OCI-LY7 (cell line): ENCODE measurements around the gene ANKRD66. TPM values are rescaled to one million over a fixed set of nuclear protein-coding genes. Genes with fewer than 3 reads are reported as not detected.
"Not testable (repeated sequence)": the region's sequence is repeated elsewhere in the genome, so short reads cannot be mapped to it uniquely, and the experiment has no call there.

ENCODE experiments used
- BruUV-seq: library from RNA; stranded (reverse); fragments of 400-500 nt; replicated peaks from 2 replicates; lab custom pipeline; 2021; lab: Mats Ljungman, UMichigan
- CTCF ChIA-PET: fragments of 300-600 bp; sonication (Branson Sonifier 250); formaldehyde crosslinking; loops from one replicate; lab custom pipeline; 2022; ENCODE audit warnings: antibody characterized with exemption; ENCODE audit not compliant: unreplicated experiment; lab: Charles Lee
- POLR2A ChIA-PET: fragments of 300-600 bp; sonication (Branson Sonifier 250); formaldehyde crosslinking; loops from one replicate; lab custom pipeline; 2022; ENCODE audit warnings: antibody characterized with exemption; lab: Charles Lee
- DNase-seq: peaks from one replicate; pipeline ENCODE4 v3.0.0-alpha.2; 2015; ENCODE audit warnings: low spot score
- H2AFZ ChIP-seq: fragments of 200-600 bp; sonication (generic), shearing (Covaris generic); 2 replicates; pipeline ENCODE4 v1.6.1; 2014; ENCODE audit warnings: mild to moderate bottlenecking, antibody characterized with exemption, low read length, moderate library complexity
- H3K27ac ChIP-seq: fragments of 200-600 bp; sonication (generic); 2 replicates; pipeline ENCODE4 v1.5.1; 2014; ENCODE audit warnings: mixed run types, low read depth, mild to moderate bottlenecking, moderate library complexity, low read length, inconsistent platforms; ENCODE audit not compliant: poor library complexity, severe bottlenecking
- H3K36me3 ChIP-seq: fragments of 200-600 bp; sonication (generic); 2 replicates; pipeline ENCODE4 v1.6.1; 2014; ENCODE audit warnings: mild to moderate bottlenecking, antibody characterized with exemption, low read length, moderate library complexity, mixed read lengths; ENCODE audit not compliant: insufficient read depth
- H3K4me1 ChIP-seq: fragments of 200-600 bp; sonication (generic); 2 replicates; pipeline ENCODE4 v1.5.1; 2014; ENCODE audit warnings: mild to moderate bottlenecking, low read length; ENCODE audit not compliant: insufficient read depth, poor library complexity, severe bottlenecking
- H3K4me2 ChIP-seq: fragments of 200-600 bp; sonication (generic); 2 replicates; pipeline ENCODE4 v1.6.1; 2014; ENCODE audit warnings: mild to moderate bottlenecking, low read length
- H3K4me3 ChIP-seq: fragments of 200-600 bp; sonication (generic); 2 replicates; pipeline ENCODE4 v1.5.1; 2014; ENCODE audit warnings: mild to moderate bottlenecking, low read depth, low read length; ENCODE audit not compliant: poor library complexity, severe bottlenecking
- H3K79me2 ChIP-seq: fragments of 200-600 bp; sonication (generic); 2 replicates; pipeline ENCODE4 v1.6.1; 2016; ENCODE audit warnings: low read depth, mild to moderate bottlenecking, low read length, moderate library complexity, mixed read lengths; ENCODE audit not compliant: insufficient read depth
- H3K9me2 ChIP-seq: fragments of 200-600 bp; sonication (generic); 2 replicates; pipeline ENCODE4 v1.6.1; 2016; ENCODE audit warnings: mild to moderate bottlenecking, low read length, mixed read lengths; ENCODE audit not compliant: insufficient read depth
- H3K9me3 ChIP-seq: fragments of 200-600 bp; sonication (generic); 2 replicates; pipeline ENCODE4 v1.6.1; 2014; ENCODE audit warnings: mild to moderate bottlenecking, mixed run types, low read length, mixed read lengths
- H4K20me1 ChIP-seq: fragments of 200-600 bp; sonication (generic); 2 replicates; pipeline ENCODE4 v1.6.1; 2014; ENCODE audit warnings: mild to moderate bottlenecking, antibody characterized with exemption, low read length, moderate library complexity, mixed read lengths; ENCODE audit not compliant: insufficient read depth
- CTCF ChIP-seq: fragments of 200-600 bp; sonication (generic); conservative IDR thresholded peaks from 2 replicates; pipeline ENCODE4 v1.5.1; 2014; ENCODE audit warnings: mild to moderate bottlenecking, antibody characterized with exemption, low read length, moderate library complexity, mixed read lengths
- EZH2phosphoT487 ChIP-seq: fragments of 200-600 bp; sonication (generic); IDR thresholded peaks from 2 replicates; pipeline ENCODE4 v1.6.1; 2018; ENCODE audit warnings: low read depth, borderline replicate concordance, mild to moderate bottlenecking, mixed run types, antibody characterized with exemption, low read length, moderate library complexity, mixed read lengths
- intact Hi-C: fragments of 100-400 bp; cut with micrococcal nuclease; formaldehyde crosslinking; loops from one replicate; pipeline ENCODE4 v1.10.0; 2022; ENCODE audit not compliant: unreplicated experiment
- total RNA-seq, 2 experiments: library from RNA; depleted of rRNA in 1 of 2; stranded (reverse); fragments of >200 nt in 1 of 2; shearing (Covaris generic) in 1 of 2; gene quantifications; 2 replicates each; pipeline ENCODE4 v1.2.3, GENCODE V29; 2014 to 2022

The ANKRD66 gene
- total RNA-seq, 2 experiments from 2014 or later = not detected

GRCh38 chr6:46773201-46773855 lies 26.6 kb downstream of the ANKRD66 start:
- no peaks in the 10 kb centered on the region for H3K36me3 ChIP-seq
- POLR2A ChIA-PET = no interaction called here
- H3K4me2 ChIP-seq = no peak overlapping the region
- intact Hi-C loops = no loop called here
- H3K4me3 ChIP-seq = no peak overlapping the region
- DNase-seq = no peak
- no peaks in the 10 kb centered on the region for H3K4me1 ChIP-seq
- BruUV-seq = no TSS peak
- H3K9me2 ChIP-seq = no peaks in the 10 kb centered on the region
- H3K9me3 ChIP-seq = no peaks in the 10 kb centered on the region
- H3K79me2 ChIP-seq = no peaks in the 10 kb centered on the region
- no peak overlapping the region for H3K27ac ChIP-seq
- no peaks in the 10 kb centered on the region for H4K20me1 ChIP-seq
- H2AFZ ChIP-seq = no peak overlapping the region
- TF ChIP-seq CTCF = no peak
- no peak for TF ChIP-seq EZH2phosphoT487
- CTCF ChIA-PET = no interaction called here

- intact Hi-C loops, H3K79me2 ChIP-seq, CTCF ChIA-PET, BruUV-seq, H3K4me2 ChIP-seq, POLR2A ChIA-PET, H3K4me1 ChIP-seq, H3K9me2 ChIP-seq, H3K9me3 ChIP-seq, H3K4me3 ChIP-seq, H3K27ac ChIP-seq, DNase-seq, H3K36me3 ChIP-seq, H2AFZ ChIP-seq, H4K20me1 ChIP-seq: not testable (repeated sequence)
These were observed 28.0 kb downstream of the ANKRD66 start for GRCh38 chr6:46774736-46775135.

- H3K36me3 ChIP-seq = no peaks in the 10 kb centered on the region
- no peak for DNase-seq
- H2AFZ ChIP-seq = no peak overlapping the region
- H3K4me1 ChIP-seq = no peaks in the 10 kb centered on the region
- H3K79me2 ChIP-seq = no peaks in the 10 kb centered on the region
- H3K9me3 ChIP-seq = no peaks in the 10 kb centered on the region
- no peak overlapping the region for H3K4me2 ChIP-seq
- ChIA-PET POLR2A (no interaction called here), CTCF (no interaction called here)
- H3K9me2 ChIP-seq = no peaks in the 10 kb centered on the region
- H3K4me3 ChIP-seq = no peak overlapping the region
- H3K27ac ChIP-seq = no peak overlapping the region
- intact Hi-C loops = no loop called here
- no TSS peak for BruUV-seq
- no peak for TF ChIP-seq CTCF
- no peak for TF ChIP-seq EZH2phosphoT487
- H4K20me1 ChIP-seq = no peaks in the 10 kb centered on the region
These were observed 29.5 kb downstream of the ANKRD66 start for GRCh38 chr6:46776070-46776712.
